COLO829 (cell line): Measurements from ENCODE around the gene NAP1L4.

ENCODE experiments used
- DNase-seq: peaks from one replicate; pipeline ENCODE4 v3.0.0; 2012; ENCODE audit warnings: low spot score

The NAP1L4 gene

GRCh38 chr11:2904153-2905052, 87.7 kb downstream of the NAP1L4 start:
- DNase-seq, result no peak

- no peak for DNase-seq
These were observed 88.5 kb downstream of the NAP1L4 start for GRCh38 chr11:2903672-2904011.

- DNase-seq, result no peak
These were observed 89.1 kb downstream of the NAP1L4 start for GRCh38 chr11:2902784-2903671.

GRCh38 chr11:2901854-2902783, 90.0 kb downstream of the NAP1L4 start:
- DNase-seq, result peak; percentile 96

- no peak for DNase-seq
These were observed 90.8 kb downstream of the NAP1L4 start for GRCh38 chr11:2901196-2901796.

GRCh38 chr11:2899080-2899783, 92.9 kb downstream of the NAP1L4 start:
- no peak for DNase-seq

- peak; percentile 96 for DNase-seq
These were observed 93.6 kb downstream of the NAP1L4 start for GRCh38 chr11:2898366-2899079.

GRCh38 chr11:2897048-2897447, 95.1 kb downstream of the NAP1L4 start:
- DNase-seq, result no peak

- DNase-seq, result no peak
These were observed 96.1 kb downstream of the NAP1L4 start for GRCh38 chr11:2896047-2896446.
